HepG2 (cell line): ENCODE measurements around the gene USP43. TPM values are rescaled to one million over a fixed set of nuclear protein-coding genes. Genes with fewer than 3 reads are reported as not detected.

Experiments
- BORCS8-MEF2B ChIP-seq: sonication (generic); formaldehyde crosslinking; IDR thresholded peaks from 2 replicates; pipeline ENCODE4 v1.8.0; 2022; ENCODE audit warnings: mild to moderate bottlenecking, missing genetic modification reagents
- ELK4 ChIP-seq: sonication (generic); formaldehyde crosslinking; IDR thresholded peaks from 2 replicates; pipeline ENCODE4 v1.9.0; 2021; ENCODE audit warnings: missing genetic modification reagents, borderline replicate concordance
- FOXP1 ChIP-seq, 2 experiments: fragments of 450-650 bp in 1 of 2; IDR thresholded peaks; 2 replicates each; pipeline ENCODE4 v1.6.1; 2017 to 2018; ENCODE audit warnings: antibody characterized with exemption in 1 of 2
- HOMEZ ChIP-seq: IDR thresholded peaks from 2 replicates; pipeline ENCODE4 v1.6.1; 2016; ENCODE audit warnings: low read depth
- KLF13 ChIP-seq: sonication (generic); formaldehyde crosslinking; IDR thresholded peaks from 2 replicates; pipeline ENCODE4 v1.4.0; 2020; ENCODE audit warnings: mild to moderate bottlenecking, missing genetic modification reagents
- KLF9 ChIP-seq: IDR thresholded peaks from 2 replicates; pipeline ENCODE4 v1.6.1; 2016; ENCODE audit warnings: low read depth
- MIXL1 ChIP-seq: IDR thresholded peaks from 2 replicates; pipeline ENCODE4 v1.6.1; 2016
- NFKB2 ChIP-seq: sonication (generic); formaldehyde crosslinking; IDR thresholded peaks from 2 replicates; pipeline ENCODE4 v1.4.0; 2020; ENCODE audit warnings: missing genetic modification reagents, borderline replicate concordance
- PHF20 ChIP-seq: sonication (generic); formaldehyde crosslinking; IDR thresholded peaks from 2 replicates; pipeline ENCODE4 v1.5.0; 2020; ENCODE audit warnings: mild to moderate bottlenecking, missing genetic modification reagents
- PHF5A ChIP-seq: IDR thresholded peaks from one replicate; pipeline ENCODE4 v1.6.1; 2018; ENCODE audit warnings: low read depth, missing genetic modification reagents; ENCODE audit not compliant: unreplicated experiment
- PHF8 ChIP-seq: sonication (generic); formaldehyde crosslinking; IDR thresholded peaks from 2 replicates; pipeline ENCODE4 v1.5.0; 2020; ENCODE audit warnings: missing genetic modification reagents
- POLR2AphosphoS2 ChIP-seq: IDR thresholded peaks from 2 replicates; pipeline ENCODE4 v1.6.1; 2011; ENCODE audit warnings: low read depth, low read length, improper control_type of control experiment
- PREB ChIP-seq: sonication (generic); formaldehyde crosslinking; IDR thresholded peaks from 2 replicates; pipeline ENCODE4 v1.4.0; 2020; ENCODE audit warnings: missing genetic modification reagents
- SATB2 ChIP-seq: sonication (generic); formaldehyde crosslinking; IDR thresholded peaks from 2 replicates; pipeline ENCODE4 v1.5.0; 2020; ENCODE audit warnings: missing genetic modification reagents
- SRF ChIP-seq: IDR thresholded peaks from 2 replicates; pipeline ENCODE4 v1.6.1; 2011; ENCODE audit warnings: mild to moderate bottlenecking, low read depth, low read length, moderate library complexity
- TEAD2 ChIP-seq: sonication (generic); formaldehyde crosslinking; IDR thresholded peaks from 2 replicates; pipeline ENCODE4 v1.9.0; 2021; ENCODE audit warnings: missing genetic modification reagents
- ZBTB38 ChIP-seq: sonication (generic); formaldehyde crosslinking; IDR thresholded peaks from 2 replicates; pipeline ENCODE4 v1.5.1; 2020; ENCODE audit warnings: mild to moderate bottlenecking, missing genetic modification reagents
- ZFP62 ChIP-seq: sonication (generic); formaldehyde crosslinking; IDR thresholded peaks from 2 replicates; pipeline ENCODE4 v1.4.0; 2020; ENCODE audit warnings: missing genetic modification reagents
- ZNF30 ChIP-seq: sonication (generic); formaldehyde crosslinking; IDR thresholded peaks from 2 replicates; pipeline ENCODE4 v1.5.0; 2020; ENCODE audit warnings: mild to moderate bottlenecking, missing genetic modification reagents
- ZNF354B ChIP-seq: sonication (generic); formaldehyde crosslinking; IDR thresholded peaks from 2 replicates; pipeline ENCODE4 v1.8.0; 2022; ENCODE audit warnings: mild to moderate bottlenecking, missing genetic modification reagents
- ZNF572 ChIP-seq: sonication (generic); formaldehyde crosslinking; IDR thresholded peaks from 2 replicates; pipeline ENCODE4 v1.5.1; 2020; ENCODE audit warnings: mild to moderate bottlenecking, missing genetic modification reagents
- ZNF639 ChIP-seq: conservative IDR thresholded peaks from 2 replicates; pipeline ENCODE4 v1.6.1; 2018; ENCODE audit warnings: missing genetic modification reagents
- ZNF713 ChIP-seq: sonication (generic); formaldehyde crosslinking; IDR thresholded peaks from 2 replicates; pipeline ENCODE4 v1.4.0; 2020; ENCODE audit warnings: mild to moderate bottlenecking, missing genetic modification reagents
- ZNF766 ChIP-seq: sonication (generic); formaldehyde crosslinking; IDR thresholded peaks from 2 replicates; pipeline ENCODE4 v1.5.0; 2020; ENCODE audit warnings: missing genetic modification reagents, borderline replicate concordance
- ZNF773 ChIP-seq: sonication (generic); formaldehyde crosslinking; IDR thresholded peaks from 2 replicates; pipeline ENCODE4 v1.4.0; 2020; ENCODE audit warnings: missing genetic modification reagents, borderline replicate concordance
- ZSCAN30 ChIP-seq: sonication (generic); formaldehyde crosslinking; IDR thresholded peaks from 2 replicates; pipeline ENCODE4 v1.5.0; 2020; ENCODE audit warnings: mild to moderate bottlenecking, missing genetic modification reagents
- polyA plus RNA-seq, 8 experiments: library from polyadenylated mRNA; depleted of rRNA in 3 of 8; stranded (reverse) in 7 of 8; unstranded in 1 of 8; fragments of >200 nt; fragmentation: Illumina TruSeq in 4 of 8; extraction: Trizol in 4 of 8; gene quantifications; 2 replicates each; pipeline versions ENCODE4 v1.2.1 to v1.2.3, GENCODE V29; 2011 to 2016; ENCODE audit warnings: low read depth in 4 of 8, missing spikeins in 1 of 8, mixed read lengths in 1 of 8; ENCODE audit not compliant: insufficient read depth in 1 of 8
- total RNA-seq, 5 experiments: library from RNA; depleted of rRNA; stranded (reverse); fragments of >200 nt; fragmentation: Illumina TruSeq; extraction: Trizol; gene quantifications; 2 replicates each; pipeline ENCODE4 v1.2.3, GENCODE V29; 2016; ENCODE audit warnings: low read depth in 1 of 5
- TF ChIP-seq, protein P1 (sequence below): sonication (generic); formaldehyde crosslinking; IDR thresholded peaks from 2 replicates; pipeline ENCODE4 v1.5.0; 2020; ENCODE audit warnings: missing genetic modification reagents

USP43 gene
- total and polyA plus RNA-seq, 2 of the 13 experiments (the other 11 are each of a cell fraction or from before 2014, with no cell fraction given): 1.6 to 2.2 TPM

DNA sequence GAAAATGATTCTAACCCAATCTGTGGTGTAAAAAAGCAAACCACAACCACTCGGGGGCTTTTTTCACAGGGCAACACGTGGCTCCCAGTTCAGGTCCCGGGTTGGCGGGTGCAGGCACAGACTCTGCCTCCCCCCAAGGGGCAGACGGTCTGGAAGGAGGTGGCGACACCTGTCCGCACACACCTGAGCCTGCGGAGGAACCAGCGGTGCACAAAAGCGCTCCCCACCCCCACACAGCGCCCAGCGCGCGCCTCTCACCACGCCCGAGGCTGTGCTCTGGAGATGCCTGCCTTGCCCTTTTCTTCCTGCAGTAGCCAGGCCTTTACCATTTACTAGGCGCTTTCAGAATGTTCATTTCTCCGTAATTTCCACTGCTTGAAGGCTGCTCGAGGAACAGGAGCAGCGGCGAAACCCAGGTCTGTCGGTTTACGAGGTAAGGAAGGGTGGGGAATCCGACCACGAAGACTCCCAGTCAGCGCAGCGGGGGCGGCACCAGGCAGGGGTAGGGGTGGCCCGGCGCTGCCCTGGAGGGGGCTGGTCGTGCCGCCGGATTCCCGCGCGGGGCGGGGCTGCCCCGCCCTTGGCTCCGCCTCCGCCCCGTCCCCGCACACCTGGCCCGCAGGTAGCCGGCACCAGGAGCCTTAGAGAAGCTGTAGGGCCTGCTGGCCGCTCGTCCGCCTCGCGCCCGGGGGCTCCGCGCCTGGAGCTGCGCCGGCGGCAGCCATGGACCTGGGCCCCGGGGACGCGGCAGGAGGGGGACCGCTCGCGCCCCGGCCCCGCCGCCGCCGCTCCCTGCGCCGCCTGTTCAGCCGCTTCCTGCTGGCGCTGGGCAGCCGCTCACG, at the start of gene USP43 (continued):
- TF ChIP-seq PHF8 (CRISPR knock-in tag) (peak; percentile 52), KLF9 (CRISPR knock-in tag) (0 out of 2 replicates have a peak, but pooled peaks have one; percentile 43), ZBTB38 (CRISPR knock-in tag) (peak; percentile 71), PHF5A (CRISPR knock-in tag) (no peak), ZNF773 (CRISPR knock-in tag) (no peak; the same call in 1 of the 2 replicates), FOXP1 (IDR thresholded peaks at IDR 0.05) (no peak), FOXP1 (CRISPR knock-in tag; IDR thresholded peaks at IDR 0.05) (no peak), KLF13 (CRISPR knock-in tag) (no peak), ZNF354B (CRISPR knock-in tag) (no peak), POLR2AphosphoS2 (no peak), ZNF572 (CRISPR knock-in tag) (no peak), MIXL1 (CRISPR knock-in tag) (0 out of 2 replicates have a peak, but pooled peaks have one; percentile 6), ZFP62 (CRISPR knock-in tag) (no peak), PREB (CRISPR knock-in tag) (no peak), SRF (no peak), ZSCAN30 (CRISPR knock-in tag) (no peak), ZNF766 (CRISPR knock-in tag) (no peak), PHF20 (CRISPR knock-in tag) (peak; percentile 43; the same call in 1 of the 2 replicates), NFKB2 (CRISPR knock-in tag) (peak; percentile 20; the same call in 1 of the 2 replicates), ELK4 (CRISPR knock-in tag) (no peak), SATB2 (CRISPR knock-in tag) (no peak), HOMEZ (CRISPR knock-in tag) (no peak), TEAD2 (CRISPR knock-in tag) (no peak), ZNF639 (CRISPR knock-in tag) (no peak), BORCS8-MEF2B (CRISPR knock-in tag) (0 out of 2 replicates have a peak, but pooled peaks have one; percentile 10), ZNF30 (CRISPR knock-in tag) (no peak), ZNF713 (no peak)
- TF ChIP-seq, protein P1, sequence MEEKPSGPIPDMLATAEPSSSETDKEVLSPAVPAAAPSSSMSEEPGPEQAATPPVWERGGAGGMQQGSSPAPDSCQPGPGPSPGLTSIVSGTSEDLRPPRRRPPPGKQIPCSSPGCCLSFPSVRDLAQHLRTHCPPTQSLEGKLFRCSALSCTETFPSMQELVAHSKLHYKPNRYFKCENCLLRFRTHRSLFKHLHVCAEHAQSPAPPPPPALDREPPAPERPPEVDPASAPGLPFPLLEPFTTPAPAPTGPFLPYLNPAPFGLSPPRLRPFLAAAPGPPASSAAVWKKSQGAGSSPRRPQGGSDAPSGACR (CRISPR knock-in tag): no peak
